ENCODE results near the gene MTMR3.

The MTMR3 gene

DNA sequence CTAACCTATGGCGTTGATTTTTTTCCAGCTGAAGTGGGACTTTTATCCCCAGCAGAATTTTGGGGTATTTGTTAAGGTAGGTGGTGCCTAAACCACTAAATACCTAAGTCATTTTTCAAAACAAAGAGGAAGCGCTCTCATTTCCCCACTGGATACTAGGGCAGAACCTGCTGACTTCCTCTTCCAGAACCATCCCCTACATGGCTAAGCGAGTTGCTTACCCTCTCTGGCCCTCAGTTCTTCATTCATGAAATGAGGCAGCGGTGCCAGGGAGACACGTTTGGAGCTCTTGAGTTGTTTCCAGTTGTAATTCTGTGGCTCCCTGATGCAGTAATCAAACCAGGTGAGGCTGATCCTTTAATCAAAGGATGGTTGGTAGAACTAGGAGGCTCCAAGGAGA, 10.0 kb upstream of the MTMR3 start:
- Histone ChIP-seq H3K18ac (ENCODE audit: low read depth in 1 of 2, low read length in 2 of 2) (no peak overlapping the region), H2AFZ (ENCODE audit: low read depth, low read length) (no peak overlapping the region), H3K14ac (ENCODE audit: low read length in 2 of 2) (no peak overlapping the region), H3K4me1 (ENCODE audit: control insufficient read depth, insufficient read depth, low read depth, low read length) (peaks cover 20% of the 10 kb centered on the region), H3K27ac (ENCODE audit: low read length, poor library complexity, severe bottlenecking) (no peak overlapping the region), H3K9ac (ENCODE audit: low read length) (no peak overlapping the region), H3K27me3 (ENCODE audit: control insufficient read depth in 1 of 2, insufficient read depth in 1 of 2, low read length in 2 of 2) (peaks cover 0 to 56% of the 10 kb centered on the region in 2 experiments), H3K4me2 (ENCODE audit: low read length, poor library complexity, severe bottlenecking) (no peak overlapping the region), H3K4me3 (ENCODE audit: insufficient read depth in 1 of 2, low read depth in 1 of 2, low read length in 2 of 2) (no peak overlapping the region), H4K8ac (ENCODE audit: low read length) (no peak overlapping the region), H2BK5ac (ENCODE audit: low read depth, low read length, poor library complexity, severe bottlenecking) (no peak overlapping the region), H3K4ac (ENCODE audit: low read depth in 1 of 2, low read length in 2 of 2) (no peak overlapping the region), H3K9me3 (ENCODE audit: control insufficient read depth, low read length) (no peaks in the 10 kb centered on the region), H2BK120ac (ENCODE audit: low read depth, low read length) (no peak overlapping the region), H2AK5ac (ENCODE audit: low read length, severe bottlenecking) (peak overlapping the region; percentile 72), H2BK15ac (ENCODE audit: low read depth, poor library complexity, severe bottlenecking) (no peak overlapping the region), H3K36me3 (ENCODE audit: control insufficient read depth in 1 of 2, insufficient read depth in 2 of 2, low read depth in 1 of 2, low read length in 2 of 2) (no peaks in the 10 kb centered on the region), H3K79me1 (replicated peaks; ENCODE audit: low read length, poor library complexity, severe bottlenecking) (no peaks in the 10 kb centered on the region), H2BK12ac (ENCODE audit: low read length in 2 of 2) (no peak overlapping the region), H4K91ac (ENCODE audit: low read length) (no peak overlapping the region), H3K23ac (ENCODE audit: low read length in 2 of 2) (no peak overlapping the region)
- no peak for DNase-seq
- WGBS, result 86% methylated on average over 4 of the region's 5 CpGs

- no CpG with 5 or more reads among the region's 2 CpGs for WGBS
- H2BK12ac ChIP-seq (ENCODE audit: low read length in 2 of 2), result no peak overlapping the region
These were observed 9.0 kb upstream of the MTMR3 start for GRCh38 chr22:29873943-29874342.

DNA sequence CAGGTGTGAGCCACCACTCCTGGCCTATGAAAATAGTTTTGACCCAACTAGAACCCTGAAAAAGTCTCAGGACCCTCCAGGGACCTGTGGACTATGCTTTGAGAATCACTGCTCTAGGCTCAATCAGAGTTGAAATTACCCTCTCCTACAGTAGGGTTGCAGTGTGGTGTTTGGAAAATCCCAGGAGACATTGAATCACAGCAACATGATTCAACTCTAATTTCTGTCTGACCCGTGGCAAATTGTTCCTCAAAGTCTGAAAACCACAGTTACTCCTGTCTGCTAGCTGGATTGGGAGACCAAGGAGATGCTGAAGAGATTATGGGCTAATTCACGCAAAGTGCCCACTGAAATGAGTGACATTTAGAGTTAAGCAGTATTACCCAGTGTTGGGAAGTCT, 5.4 kb upstream of the MTMR3 start:
- H3K14ac ChIP-seq (ENCODE audit: low read length in 2 of 2), result no peak overlapping the region
- H3K23ac ChIP-seq (ENCODE audit: low read length in 2 of 2), result no peak overlapping the region
- no peak overlapping the region for H3K27ac ChIP-seq (ENCODE audit: low read length, poor library complexity, severe bottlenecking)
- H2BK12ac ChIP-seq (ENCODE audit: low read length in 2 of 2), result no peak overlapping the region
- H3K4ac ChIP-seq (ENCODE audit: low read depth in 1 of 2, low read length in 2 of 2), result no peak overlapping the region
- H2BK15ac ChIP-seq (ENCODE audit: low read depth, poor library complexity, severe bottlenecking), result no peak overlapping the region
- no peak overlapping the region for H3K4me2 ChIP-seq (ENCODE audit: low read length, poor library complexity, severe bottlenecking)
- no peak for DNase-seq
- no peak overlapping the region for H4K8ac ChIP-seq (ENCODE audit: low read length)
- H3K4me1 ChIP-seq (ENCODE audit: control insufficient read depth, insufficient read depth, low read depth, low read length), result no peaks in the 10 kb centered on the region
- WGBS, result 77% methylated on average over 2 of the region's 2 CpGs
- no peak overlapping the region for H4K91ac ChIP-seq (ENCODE audit: low read length)
- H3K18ac ChIP-seq (ENCODE audit: low read depth in 1 of 2, low read length in 2 of 2), result no peak overlapping the region
- H2BK5ac ChIP-seq (ENCODE audit: low read depth, low read length, poor library complexity, severe bottlenecking), result no peak overlapping the region
- H2AFZ ChIP-seq (ENCODE audit: low read depth, low read length), result no peak overlapping the region
- H3K9me3 ChIP-seq (ENCODE audit: control insufficient read depth, low read length), result no peaks in the 10 kb centered on the region
- H2BK120ac ChIP-seq (ENCODE audit: low read depth, low read length), result no peak overlapping the region
- H3K79me1 ChIP-seq (replicated peaks; ENCODE audit: low read length, poor library complexity, severe bottlenecking), result no peaks in the 10 kb centered on the region
- H3K4me3 ChIP-seq (ENCODE audit: insufficient read depth in 1 of 2, low read depth in 1 of 2, low read length in 2 of 2), result no peak overlapping the region
- H3K9ac ChIP-seq (ENCODE audit: low read length), result no peak overlapping the region
- no peaks in the 10 kb centered on the region for H3K36me3 ChIP-seq (ENCODE audit: control insufficient read depth in 1 of 2, insufficient read depth in 2 of 2, low read depth in 1 of 2, low read length in 2 of 2)
- peaks cover 0 to 53% of the 10 kb centered on the region in 2 experiments for H3K27me3 ChIP-seq (ENCODE audit: control insufficient read depth in 1 of 2, insufficient read depth in 1 of 2, low read length in 2 of 2)
- no peak overlapping the region for H2AK5ac ChIP-seq (ENCODE audit: low read length, severe bottlenecking)

More at GRCh38 chr22:29873943-29874342, 9.0 kb upstream of the MTMR3 start:
- H3K4me2 ChIP-seq (ENCODE audit: low read length, poor library complexity, severe bottlenecking), result no peak overlapping the region
- H2BK120ac ChIP-seq (ENCODE audit: low read depth, low read length), result no peak overlapping the region
- H3K9ac ChIP-seq (ENCODE audit: low read length), result no peak overlapping the region
- no peaks in the 10 kb centered on the region for H3K79me1 ChIP-seq (replicated peaks; ENCODE audit: low read length, poor library complexity, severe bottlenecking)
- no peak overlapping the region for H3K14ac ChIP-seq (ENCODE audit: low read length in 2 of 2)
- no peak overlapping the region for H3K4ac ChIP-seq (ENCODE audit: low read depth in 1 of 2, low read length in 2 of 2)
- H4K91ac ChIP-seq (ENCODE audit: low read length), result no peak overlapping the region
- H3K27ac ChIP-seq (ENCODE audit: low read length, poor library complexity, severe bottlenecking), result no peak overlapping the region
- no peak overlapping the region for H2BK5ac ChIP-seq (ENCODE audit: low read depth, low read length, poor library complexity, severe bottlenecking)
- no peak overlapping the region for H3K23ac ChIP-seq (ENCODE audit: low read length in 2 of 2)
- no peak overlapping the region for H2BK15ac ChIP-seq (ENCODE audit: low read depth, poor library complexity, severe bottlenecking)
- no peaks in the 10 kb centered on the region for H3K9me3 ChIP-seq (ENCODE audit: control insufficient read depth, low read length)
- no peak overlapping the region for H2AK5ac ChIP-seq (ENCODE audit: low read length, severe bottlenecking)
- no peak for DNase-seq
- H4K8ac ChIP-seq (ENCODE audit: low read length), result no peak overlapping the region
- H3K4me1 ChIP-seq (ENCODE audit: control insufficient read depth, insufficient read depth, low read depth, low read length), result peaks cover 20% of the 10 kb centered on the region
- no peak overlapping the region for H3K4me3 ChIP-seq (ENCODE audit: insufficient read depth in 1 of 2, low read depth in 1 of 2, low read length in 2 of 2)
- no peaks in the 10 kb centered on the region for H3K36me3 ChIP-seq (ENCODE audit: control insufficient read depth in 1 of 2, insufficient read depth in 2 of 2, low read depth in 1 of 2, low read length in 2 of 2)
- no peak overlapping the region for H2AFZ ChIP-seq (ENCODE audit: low read depth, low read length)
- H3K27me3 ChIP-seq (ENCODE audit: control insufficient read depth in 1 of 2, insufficient read depth in 1 of 2, low read length in 2 of 2), result peaks cover 0 to 59% of the 10 kb centered on the region in 2 experiments
- no peak overlapping the region for H3K18ac ChIP-seq (ENCODE audit: low read depth in 1 of 2, low read length in 2 of 2)

- no peak overlapping the region for H3K27ac ChIP-seq (ENCODE audit: low read length, poor library complexity, severe bottlenecking)
- H3K18ac ChIP-seq (ENCODE audit: low read depth in 1 of 2, low read length in 2 of 2), result no peak overlapping the region
- no peak overlapping the region for H2BK5ac ChIP-seq (ENCODE audit: low read depth, low read length, poor library complexity, severe bottlenecking)
- no peak overlapping the region for H2AK5ac ChIP-seq (ENCODE audit: low read length, severe bottlenecking)
- no peak overlapping the region for H3K14ac ChIP-seq (ENCODE audit: low read length in 2 of 2)
- peaks cover 2% of the 10 kb centered on the region for H3K4me1 ChIP-seq (ENCODE audit: control insufficient read depth, insufficient read depth, low read depth, low read length)
- no peak overlapping the region for H3K4ac ChIP-seq (ENCODE audit: low read depth in 1 of 2, low read length in 2 of 2)
- H4K8ac ChIP-seq (ENCODE audit: low read length), result no peak overlapping the region
- H3K79me1 ChIP-seq (replicated peaks; ENCODE audit: low read length, poor library complexity, severe bottlenecking), result no peaks in the 10 kb centered on the region
- no peak overlapping the region for H3K23ac ChIP-seq (ENCODE audit: low read length in 2 of 2)
- H2AFZ ChIP-seq (ENCODE audit: low read depth, low read length), result no peak overlapping the region
- H2BK120ac ChIP-seq (ENCODE audit: low read depth, low read length), result no peak overlapping the region
- H3K27me3 ChIP-seq (ENCODE audit: control insufficient read depth in 1 of 2, insufficient read depth in 1 of 2, low read length in 2 of 2), result peaks cover 0 to 33% of the 10 kb centered on the region in 2 experiments
- no peak overlapping the region for H3K4me3 ChIP-seq (ENCODE audit: insufficient read depth in 1 of 2, low read depth in 1 of 2, low read length in 2 of 2)
- H2BK12ac ChIP-seq (ENCODE audit: low read length in 2 of 2), result no peak overlapping the region
- H3K9me3 ChIP-seq (ENCODE audit: control insufficient read depth, low read length), result no peaks in the 10 kb centered on the region
- DNase-seq, result no peak
- H3K9ac ChIP-seq (ENCODE audit: low read length), result no peak overlapping the region
- H4K91ac ChIP-seq (ENCODE audit: low read length), result no peak overlapping the region
- WGBS, result 95% methylated on average over 5 of the region's 5 CpGs
- no peak overlapping the region for H2BK15ac ChIP-seq (ENCODE audit: low read depth, poor library complexity, severe bottlenecking)
- H3K36me3 ChIP-seq (ENCODE audit: control insufficient read depth in 1 of 2, insufficient read depth in 2 of 2, low read depth in 1 of 2, low read length in 2 of 2), result no peaks in the 10 kb centered on the region
- H3K4me2 ChIP-seq (ENCODE audit: low read length, poor library complexity, severe bottlenecking), result no peak overlapping the region
These were observed 3.2 kb upstream of the MTMR3 start for GRCh38 chr22:29879753-29880152.

Measured in mesenchymal stem cell (in vitro differentiated cells and primary cell).